HG02840 (cell line): Measurements from ENCODE around the gene FAM163A.
"Not testable (repeated sequence)": the region's sequence is repeated elsewhere in the genome, so short reads cannot be mapped to it uniquely, and the experiment has no call there.

Source experiments
- ATAC-seq: cut with Tn5 transposase; IDR thresholded peaks from one replicate; pipeline ENCODE4 v1.9.1; 2021; ENCODE audit warnings: mild to moderate bottlenecking, moderate library complexity, moderate number of reproducible peaks; ENCODE audit not compliant: unreplicated experiment, low FRiP score

The FAM163A gene

DNA sequence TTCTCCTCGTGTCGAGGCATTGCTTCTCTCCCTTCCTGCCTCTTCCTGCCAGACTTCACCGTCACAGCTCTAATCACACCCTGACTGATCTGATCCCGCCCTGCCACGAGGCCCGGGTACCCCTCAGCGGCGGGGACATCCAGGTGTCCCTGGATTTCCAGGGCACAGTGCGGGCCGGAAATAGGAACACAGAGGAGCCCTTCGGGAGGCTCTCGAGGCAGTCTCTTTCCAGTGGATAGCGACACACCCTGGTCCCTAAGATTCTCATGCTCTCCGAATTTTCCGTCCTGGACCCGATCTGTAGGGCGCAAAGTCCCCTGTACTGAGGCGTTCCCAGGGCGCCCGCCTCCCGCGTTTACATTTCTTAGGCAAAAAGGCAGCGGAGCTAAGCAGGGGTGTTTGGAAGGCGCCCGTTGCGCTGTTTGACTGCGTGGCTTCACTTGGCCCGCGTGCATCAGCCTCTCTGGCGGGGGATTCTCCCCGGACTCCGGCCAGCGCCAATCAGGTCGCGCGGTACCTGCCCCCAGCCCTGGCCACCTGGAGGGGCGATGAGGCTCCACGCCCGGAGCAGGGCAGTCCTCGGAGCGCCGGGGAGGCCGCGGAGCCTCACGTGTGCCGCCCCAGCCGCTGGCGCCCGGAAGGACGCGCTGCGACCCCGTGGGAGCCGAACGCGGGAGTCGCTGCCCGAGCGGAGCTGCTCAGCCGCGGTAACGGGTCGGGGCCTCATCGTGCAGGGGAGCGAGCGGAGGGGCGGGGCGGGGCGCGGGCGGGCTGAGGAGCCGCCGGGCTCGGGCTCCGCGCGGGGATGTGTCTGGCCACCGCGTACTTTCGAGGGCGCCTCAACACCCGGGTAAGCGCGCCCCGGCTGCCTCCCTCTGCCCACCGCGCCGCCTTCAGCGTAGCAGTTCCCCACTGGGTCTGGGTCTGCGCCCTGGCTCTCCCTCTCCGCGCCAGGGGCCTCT is at the start of gene FAM163A:
Gene FAM163A (plus strand): TSS at position 575 of the 962 bp plus-strand sequence. CDS start 69,807 bp downstream, outside the sequence.
- no peak for ATAC-seq

DNA sequence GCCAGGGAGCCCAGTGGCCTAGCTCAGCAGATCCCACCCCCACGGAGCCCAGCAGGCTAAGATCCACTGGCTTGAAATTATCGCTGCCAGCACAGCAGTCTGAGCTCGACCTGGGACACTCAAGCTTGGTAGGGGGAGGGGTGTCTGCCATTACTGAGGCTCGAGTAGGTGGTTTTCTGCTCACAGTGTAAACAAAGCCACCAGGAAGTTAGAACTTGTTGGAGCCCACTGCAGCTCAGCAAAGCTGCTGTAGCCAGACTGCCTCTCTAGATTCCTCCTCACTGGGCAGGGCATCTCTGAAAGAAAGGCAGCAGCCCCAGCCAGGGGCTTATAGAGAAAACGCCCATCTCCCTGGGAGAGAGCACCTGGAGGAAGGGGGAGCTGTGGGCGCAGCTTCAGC is 48.6 kb upstream of the FAM163A start:
- not testable (repeated sequence) for ATAC-seq

DNA sequence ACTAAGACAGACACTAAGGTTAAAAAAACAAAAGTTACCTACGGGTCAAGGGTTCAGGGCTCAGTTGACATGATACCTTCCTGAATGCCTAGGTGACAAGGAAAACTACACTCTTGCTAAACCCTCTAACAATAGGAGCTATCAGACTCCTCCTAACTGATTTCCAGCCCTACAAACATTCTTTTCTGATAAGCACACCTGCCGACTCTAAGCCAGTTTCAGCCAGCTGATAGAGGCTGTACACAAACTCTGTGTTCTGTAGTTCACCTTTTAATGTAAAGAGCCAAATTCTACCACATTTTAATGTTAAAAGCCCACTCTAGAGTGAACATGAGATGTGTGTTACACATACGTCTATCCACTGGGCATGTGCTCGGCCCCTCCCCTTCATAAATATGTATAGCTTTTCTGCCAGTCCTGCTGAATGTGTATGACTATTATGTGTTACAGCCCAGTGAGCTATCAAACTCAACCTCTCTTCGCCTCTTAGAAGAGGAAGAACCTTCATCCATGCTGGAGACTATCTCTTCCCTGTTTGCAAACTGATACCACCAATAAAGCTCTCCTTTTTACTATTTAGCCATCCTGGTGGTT is 40.0 kb upstream of the FAM163A start:
- ATAC-seq = no peak

DNA sequence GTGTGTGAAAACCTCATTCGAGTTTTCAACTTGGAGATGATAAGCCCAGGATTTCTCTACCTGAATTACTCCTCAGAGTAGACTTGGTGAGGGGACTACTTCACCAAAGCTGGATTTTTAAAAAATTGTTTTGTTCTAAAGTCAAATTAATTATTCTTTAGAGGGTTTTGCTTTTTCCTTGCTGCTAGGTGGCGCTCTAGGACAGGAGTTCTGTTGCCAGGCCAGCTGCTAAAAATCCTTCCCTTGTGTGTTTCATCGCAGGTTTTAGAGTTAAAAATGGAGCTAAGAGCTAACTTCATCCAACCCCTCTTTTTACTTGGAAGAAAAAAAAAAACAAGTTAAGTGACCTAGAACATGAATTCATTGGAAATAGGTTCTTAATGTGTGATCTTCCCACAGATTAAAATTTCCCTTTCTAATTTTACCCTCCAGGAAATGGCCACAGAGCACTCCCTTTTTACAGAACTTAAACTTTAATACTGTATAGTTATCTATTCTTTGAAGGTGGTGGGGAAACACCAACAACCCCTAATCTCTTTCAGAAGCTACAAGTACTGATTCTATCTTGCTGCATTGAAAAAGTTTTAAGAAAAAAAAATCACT is 36.7 kb upstream of the FAM163A start:
- no peak for ATAC-seq

DNA sequence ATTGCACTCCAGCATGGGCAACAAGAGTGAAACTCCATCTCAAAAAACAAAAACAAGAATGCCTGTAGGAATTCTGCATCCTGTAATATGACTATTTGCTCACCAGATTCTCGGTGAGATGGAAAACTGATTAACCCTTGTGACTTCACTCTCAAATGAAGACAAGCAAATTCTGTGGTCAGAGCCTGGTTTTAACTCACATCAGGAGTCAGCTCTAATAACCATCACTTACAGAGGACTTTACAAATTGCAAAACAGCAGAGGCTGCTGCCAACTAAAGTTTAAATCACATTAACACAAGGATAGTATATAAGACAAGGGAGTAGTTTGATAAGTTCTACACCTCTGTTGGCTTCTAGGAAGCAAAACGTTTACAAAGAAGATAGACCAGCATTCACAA is 35.7 kb upstream of the FAM163A start:
- ATAC-seq = no peak

DNA sequence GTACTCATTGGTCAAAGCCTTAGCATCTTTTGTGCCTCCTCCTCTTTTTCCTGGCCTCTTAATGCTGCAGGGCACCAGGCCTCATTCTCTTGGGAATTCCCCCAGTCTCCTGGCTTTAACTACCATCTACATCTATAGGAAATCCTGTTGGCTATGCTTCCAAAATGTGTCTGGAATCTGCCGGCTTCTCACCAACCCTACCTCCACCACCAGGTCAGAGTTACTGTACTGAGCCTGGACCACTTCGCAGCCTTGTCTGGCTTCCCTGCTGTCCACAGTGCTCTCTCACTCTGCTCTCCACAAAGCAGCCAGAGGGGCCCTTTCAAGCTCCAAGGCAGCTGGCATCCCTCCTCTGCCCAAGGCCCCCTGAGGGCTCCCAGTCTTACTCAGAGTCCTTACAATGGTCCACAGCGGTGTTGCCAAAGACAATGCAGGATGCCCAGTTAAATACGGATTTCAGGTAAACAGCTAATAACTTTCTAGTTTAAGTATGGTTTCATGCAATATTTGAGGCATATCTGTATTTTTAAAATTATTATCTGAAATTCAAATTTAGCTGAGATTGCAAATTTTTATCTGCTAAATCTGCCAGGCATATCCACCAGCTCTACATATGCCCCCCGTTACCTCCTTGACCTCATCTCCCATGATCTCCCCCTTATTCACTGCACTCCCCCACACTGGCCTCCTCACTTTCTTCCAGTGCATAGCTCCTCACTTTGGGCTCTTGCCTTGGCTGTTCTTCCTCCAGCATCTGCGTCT is 34.5 kb upstream of the FAM163A start:
- ATAC-seq = no peak

DNA sequence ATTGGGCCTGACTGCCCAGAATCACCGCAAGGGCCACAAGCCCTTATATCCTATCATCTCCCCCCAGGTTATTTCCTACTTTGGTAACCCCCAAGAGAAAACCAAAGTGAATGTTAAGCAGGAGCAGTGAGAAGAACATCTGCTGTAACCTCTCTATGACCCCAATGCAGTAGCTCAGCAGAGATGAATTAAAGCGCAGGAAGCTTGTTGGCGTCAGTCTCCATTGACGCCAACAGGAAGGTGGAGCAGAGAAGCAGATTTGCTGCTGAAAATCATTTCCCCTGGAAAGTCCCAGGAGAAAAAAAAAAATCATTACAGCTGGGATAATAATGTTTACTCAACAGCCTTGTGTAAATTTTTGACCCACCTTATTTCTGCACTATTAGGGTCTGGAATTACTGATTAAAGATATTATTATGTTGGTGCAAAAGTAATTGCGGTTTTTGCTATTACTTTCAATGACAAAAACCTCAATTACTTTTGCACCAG is 33.2 kb upstream of the FAM163A start:
- ATAC-seq = peak; percentile 67

DNA sequence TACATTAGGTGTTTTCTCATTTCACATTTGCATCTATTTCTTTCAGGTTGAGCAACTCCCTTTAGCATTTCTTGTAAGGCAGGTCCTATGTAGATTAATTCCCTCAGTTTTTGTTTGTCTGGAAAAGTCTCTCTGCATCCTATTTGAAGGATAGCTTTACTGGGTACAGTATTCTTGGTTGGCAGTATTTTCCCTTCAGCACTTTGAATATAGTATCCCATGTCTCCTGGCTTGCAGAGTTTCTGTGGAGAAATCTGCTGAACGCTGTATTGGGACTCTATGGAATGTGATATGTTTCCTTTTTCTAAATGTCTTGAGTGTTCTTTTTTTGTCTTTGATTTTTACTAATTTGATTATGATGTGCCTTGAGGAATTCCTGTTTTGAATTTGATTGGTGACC is 28.9 kb upstream of the FAM163A start:
- ATAC-seq = no peak

DNA sequence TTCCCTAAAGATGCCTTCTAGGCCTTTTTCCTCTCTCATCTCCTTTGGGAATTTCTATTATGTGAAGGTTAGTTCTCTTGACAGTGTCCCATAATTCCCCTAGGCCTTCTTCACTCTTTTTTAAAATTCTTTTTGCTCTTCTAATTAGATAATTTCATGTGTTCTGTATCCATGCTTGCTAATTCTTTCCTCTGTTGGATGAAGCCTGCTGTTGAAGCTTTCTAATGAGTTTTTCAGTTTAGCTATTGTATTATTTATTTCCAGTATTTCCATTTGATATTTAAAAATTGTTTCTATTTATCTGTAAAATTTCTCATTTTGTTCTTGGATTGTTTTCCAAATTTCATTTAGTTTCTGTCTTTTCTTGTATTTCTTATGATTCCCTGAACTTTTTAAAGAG is 28.5 kb upstream of the FAM163A start:
- ATAC-seq = no peak

DNA sequence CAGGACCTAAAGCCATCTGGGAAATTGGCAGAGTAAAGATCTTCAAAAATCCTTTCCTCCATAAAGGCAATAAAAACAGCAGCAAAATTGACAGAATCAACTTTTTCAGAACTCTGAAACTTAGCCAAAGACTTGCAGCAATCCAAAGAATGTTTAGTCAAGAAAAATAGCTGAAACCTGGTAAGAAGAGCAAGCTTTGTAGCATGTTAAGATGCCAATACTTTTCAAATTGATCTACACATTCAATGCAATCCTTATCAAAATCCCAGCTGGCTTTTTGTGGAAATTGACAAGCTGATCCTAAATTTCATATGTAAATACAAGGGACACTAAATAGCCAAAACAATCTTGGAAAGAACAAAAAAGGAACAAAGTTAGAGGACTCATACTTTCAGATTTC is 23.8 kb upstream of the FAM163A start:
- no peak for ATAC-seq

DNA sequence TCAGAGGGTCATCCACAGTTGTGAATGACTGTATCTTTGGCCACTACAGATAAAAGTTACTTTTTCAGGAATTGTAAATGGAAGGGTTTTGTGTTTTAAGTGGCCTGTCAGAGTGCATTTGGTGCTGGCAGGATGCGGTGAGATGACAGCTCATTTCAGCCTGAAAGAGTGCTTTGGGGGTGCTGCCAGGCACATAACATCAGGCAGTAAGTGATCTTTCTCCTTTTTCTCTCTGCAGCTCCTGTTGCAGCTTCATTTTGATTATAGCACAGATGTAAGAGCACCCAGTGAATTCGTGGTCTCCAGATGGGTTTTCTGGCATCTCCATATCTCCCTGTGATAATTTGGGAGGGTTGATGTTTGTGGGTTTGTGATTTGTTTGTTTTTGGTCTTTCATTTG is 14.8 kb upstream of the FAM163A start:
- no peak for ATAC-seq

DNA sequence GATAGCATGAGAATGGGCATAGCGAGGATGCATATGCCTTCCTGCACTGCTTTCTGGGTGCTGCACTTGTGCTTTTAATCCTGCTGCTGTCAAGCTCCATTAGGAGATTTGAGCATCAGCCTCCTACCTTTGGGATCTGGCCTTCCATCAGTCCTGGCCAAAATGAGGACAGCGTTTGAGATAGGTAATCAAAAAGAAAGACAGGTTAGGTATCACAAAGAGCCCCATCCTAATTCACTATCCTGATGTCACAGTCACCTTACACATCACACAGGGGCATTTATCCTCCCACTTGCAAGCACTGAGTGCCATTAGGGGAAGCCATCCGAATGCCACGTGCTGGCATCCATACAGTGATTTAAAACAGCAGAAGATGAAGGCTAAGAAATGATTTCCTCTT is 13.2 kb upstream of the FAM163A start:
- no peak for ATAC-seq

DNA sequence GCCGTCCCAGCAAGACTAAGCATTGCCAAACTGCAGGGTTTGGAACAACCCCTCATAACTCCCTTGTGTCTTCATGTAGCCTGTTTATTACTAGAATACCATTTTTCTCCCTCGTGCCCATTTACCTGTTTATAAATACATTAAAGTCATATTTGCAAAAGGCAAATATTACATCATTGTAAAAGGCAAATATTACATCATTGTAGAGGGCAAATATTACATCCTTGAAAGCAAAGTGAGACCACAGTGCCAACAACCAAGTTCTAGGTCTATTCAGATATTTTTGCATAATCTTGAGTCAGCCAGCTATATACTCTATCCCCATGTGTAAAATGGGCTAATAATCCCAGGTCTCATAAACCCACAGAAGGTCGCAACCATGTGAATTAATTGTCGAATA is 11.4 kb upstream of the FAM163A start:
- no peak for ATAC-seq

DNA sequence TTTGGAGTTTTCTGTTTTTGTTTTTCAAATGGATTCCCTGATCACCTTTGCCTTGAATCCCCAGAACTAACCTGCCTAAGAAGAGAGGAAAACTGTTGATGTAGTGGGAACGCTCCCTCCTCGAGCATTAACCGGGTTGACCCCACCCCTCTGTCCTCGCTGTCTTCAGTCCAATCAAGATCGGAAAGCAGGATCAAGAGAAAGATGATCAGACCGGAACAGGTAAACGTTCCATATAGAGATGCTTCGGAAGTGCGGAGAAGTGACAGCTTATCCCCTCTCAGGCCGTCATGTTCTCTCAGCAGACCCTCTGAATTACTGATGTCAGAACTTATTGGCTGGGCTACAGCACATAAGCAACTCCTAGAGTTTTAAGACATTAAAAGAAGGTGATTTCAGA is 800 bp upstream of the FAM163A start:
- no peak for ATAC-seq

DNA sequence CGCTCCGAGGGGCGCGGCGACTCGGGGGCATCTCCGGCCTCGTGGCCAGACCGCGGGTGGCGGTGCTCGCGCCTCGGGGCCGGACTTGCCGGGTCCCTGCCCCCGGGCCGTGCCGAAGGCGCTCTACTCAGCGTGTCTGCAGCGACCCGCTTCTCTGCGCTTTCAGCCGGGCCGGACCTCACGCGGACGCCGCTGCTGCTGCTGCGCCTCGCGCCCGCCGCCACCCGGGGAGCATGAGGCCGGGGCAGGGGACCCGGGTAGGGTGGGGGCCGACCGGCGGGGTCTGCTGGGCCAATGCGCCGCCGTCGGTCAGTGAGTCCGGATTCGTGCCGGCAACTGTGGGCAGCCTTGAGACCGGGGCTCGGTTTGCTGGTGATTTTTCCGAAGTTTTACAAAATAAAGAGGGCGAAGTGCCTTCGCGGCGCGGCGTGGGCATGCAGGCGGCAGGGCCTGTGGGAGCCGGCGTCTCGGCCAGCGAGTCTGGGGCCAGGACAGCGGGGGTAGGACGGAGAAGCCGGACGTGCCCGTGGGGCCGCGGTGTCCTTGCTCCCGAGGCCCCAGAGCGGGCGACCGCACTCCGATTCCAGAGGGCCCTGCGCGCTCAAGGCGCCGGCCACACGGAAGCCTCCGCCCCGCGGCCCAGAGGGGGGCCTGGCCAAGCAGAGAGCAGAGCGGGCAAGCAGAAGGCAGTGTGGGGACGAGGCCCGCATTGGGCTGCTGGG is 749 bp downstream of the FAM163A start:
- no peak for ATAC-seq

DNA sequence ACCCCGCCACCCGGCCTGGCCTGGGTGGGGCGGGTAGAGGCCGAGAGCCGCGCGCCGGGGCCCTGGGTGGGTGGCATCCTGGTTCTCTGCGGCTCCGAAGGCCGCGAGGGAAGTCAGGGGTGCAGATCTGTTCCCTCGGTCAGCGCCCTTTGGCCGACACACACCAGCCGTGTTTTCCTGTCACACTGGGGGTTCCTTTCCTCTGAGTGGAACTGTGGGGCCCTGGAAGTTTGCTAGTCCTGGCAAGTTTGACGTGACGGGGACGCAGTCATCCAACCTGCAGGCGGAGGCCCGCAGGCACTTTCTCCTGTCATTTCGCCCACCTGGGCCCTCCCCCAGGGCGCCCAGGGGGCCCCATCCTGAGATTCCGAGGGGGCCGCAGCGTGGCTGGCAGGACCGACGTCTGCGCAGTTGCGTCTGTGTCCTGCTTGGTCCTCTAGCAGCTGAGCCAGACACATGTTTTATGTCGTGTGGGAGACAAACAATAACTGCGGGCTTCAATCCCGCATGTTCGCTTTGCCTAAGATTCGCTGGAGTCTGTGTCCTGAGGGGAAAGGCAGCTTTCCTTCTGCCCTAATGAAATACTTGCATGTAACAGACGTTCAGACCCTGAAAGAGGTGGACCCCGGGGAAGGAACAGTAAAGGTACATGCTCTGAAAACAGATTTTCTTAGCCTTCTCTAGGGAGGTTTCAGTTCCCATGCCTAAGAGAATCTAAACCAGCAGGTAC is 1.5 kb downstream of the FAM163A start:
- no peak for ATAC-seq

DNA sequence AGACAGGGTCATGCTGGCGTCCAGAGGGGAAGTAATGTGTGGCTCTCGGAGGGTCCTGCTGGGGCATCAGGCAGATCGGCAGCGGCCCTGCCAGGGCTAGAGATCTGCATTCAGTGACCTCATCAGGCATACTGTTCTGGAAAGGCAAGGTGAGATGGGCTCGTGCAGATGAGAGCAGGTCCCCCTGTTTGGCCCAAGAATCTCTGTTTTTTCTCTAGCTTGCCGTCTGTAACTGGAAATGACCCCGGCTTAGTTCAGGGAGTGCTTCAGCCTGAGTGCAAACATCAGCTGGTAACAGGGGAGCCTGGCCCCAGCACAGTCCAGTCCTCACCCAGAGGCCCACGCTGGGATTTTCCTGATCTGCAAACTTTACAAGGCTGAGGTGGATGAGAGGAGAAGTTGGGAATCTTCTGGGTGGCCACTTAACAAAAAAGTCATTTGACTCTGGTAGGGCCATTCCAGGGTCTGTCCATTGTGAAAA is 2.1 kb downstream of the FAM163A start:
- no peak for ATAC-seq

DNA sequence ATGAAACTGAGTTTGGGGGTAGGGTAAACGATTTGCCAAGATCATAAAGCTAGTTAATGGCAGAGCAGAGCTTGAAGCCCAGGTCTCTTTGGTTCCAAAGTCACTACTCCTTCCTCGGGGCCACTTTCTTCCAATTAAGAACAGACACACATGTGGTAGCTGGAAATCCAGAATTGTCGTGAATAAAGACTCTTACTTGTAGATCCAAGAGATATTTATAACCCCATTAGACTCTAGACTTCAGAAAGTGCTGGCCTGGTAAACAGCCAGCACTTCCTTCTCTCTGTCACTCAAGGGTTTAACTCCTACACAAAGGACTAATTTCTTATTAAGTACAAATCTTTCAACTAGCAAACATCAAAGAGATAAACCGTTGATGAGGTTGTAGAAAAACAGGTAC is 2.7 kb downstream of the FAM163A start:
- no peak for ATAC-seq

DNA sequence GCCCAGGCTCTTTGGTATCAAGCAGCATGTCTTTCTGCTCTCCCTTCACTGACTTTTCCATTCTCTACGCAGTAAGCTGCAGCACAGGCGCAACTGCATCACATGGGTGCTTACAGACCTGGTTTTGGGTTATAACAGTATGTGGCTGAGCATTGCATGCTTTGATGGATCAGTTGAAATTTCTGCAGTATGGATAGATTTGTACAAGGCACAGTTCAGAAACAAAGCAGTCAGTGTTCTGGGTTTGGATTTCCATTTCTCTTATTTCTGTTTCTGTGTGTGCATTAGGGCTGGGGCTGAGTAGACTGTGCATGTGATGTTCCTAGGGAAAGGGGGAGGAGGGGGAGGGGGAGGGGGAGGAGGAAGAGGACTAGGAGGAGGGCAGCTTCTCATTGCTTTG is 4.5 kb downstream of the FAM163A start:
- no peak for ATAC-seq
